HG02763 (cell line): ENCODE measurements around the gene NCK1.

Experiments used
- ATAC-seq: cut with Tn5 transposase; IDR thresholded peaks from one replicate; pipeline ENCODE4 v1.9.1; 2021; ENCODE audit warnings: mild to moderate bottlenecking, moderate library complexity; ENCODE audit not compliant: unreplicated experiment

NCK1 gene

GRCh38 chr3:136861890-136862616 is at the start of gene NCK1:
Gene NCK1 (plus strand): TSS chr3:136862208. CDS start chr3:136928002, 65,794 bp downstream.
- peak; percentile 97 for ATAC-seq

DNA sequence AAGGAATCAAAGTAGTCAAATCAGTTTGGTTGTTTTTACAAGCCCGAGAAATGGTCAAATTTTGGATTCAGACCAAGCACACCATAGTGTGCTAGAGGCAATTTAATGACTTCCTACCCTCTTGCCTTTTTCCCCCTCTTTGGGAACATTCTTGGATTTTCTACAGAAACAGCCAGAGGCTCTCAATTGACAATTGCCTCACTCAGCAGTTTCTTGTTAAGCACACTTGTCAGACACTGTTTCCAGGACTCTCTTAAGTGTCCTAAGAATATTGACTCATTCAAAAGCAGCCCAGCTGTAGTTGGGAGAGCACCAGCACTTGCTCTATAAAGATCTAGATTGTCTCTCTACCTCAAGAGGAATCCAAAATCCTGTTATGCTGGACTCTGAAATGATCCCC is 44.6 kb upstream of the NCK1 start:
- no peak for ATAC-seq

- ATAC-seq = no peak
These were observed 43.7 kb upstream of the NCK1 start for GRCh38 chr3:136818191-136818768.

DNA sequence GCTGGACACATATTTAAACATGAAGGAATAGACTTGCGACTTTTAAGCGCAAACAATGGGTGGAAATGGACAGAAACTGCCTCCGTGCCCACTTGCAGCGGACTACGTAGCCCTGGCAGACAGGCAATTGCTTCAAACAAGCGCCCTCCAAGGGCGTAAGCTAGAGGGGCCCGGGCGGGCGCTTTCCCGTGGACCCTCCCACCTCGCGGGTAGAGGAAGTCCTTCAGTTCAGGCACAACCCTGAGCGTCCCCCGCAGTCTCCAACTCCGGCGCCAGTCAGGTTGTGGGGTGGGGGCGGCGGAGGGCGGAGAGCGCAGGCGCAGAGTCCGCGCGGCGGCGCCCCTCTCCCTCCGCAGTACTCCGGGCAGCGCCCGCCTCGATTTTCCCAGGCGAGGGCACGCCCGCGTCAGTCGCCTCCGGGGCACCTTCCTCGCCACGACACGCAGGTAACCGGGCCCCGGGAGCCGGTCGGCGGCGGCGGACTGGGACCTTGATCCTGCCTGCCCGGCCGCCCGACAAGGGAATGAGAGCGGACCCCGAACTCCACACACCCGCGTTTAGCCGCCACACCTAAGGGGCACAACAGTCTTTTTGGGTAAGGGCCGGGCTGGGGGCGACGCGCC is 43.1 kb upstream of the NCK1 start, which contains the start of gene SLC35G2:
SLC35G2 (plus strand) TSS at position 358 of the 623 bp plus-strand sequence. CDS start 35,335 bp downstream, outside the sequence.
- no peak for ATAC-seq

- no peak for ATAC-seq
These were observed 42.6 kb upstream of the NCK1 start for GRCh38 chr3:136819392-136819730.

DNA sequence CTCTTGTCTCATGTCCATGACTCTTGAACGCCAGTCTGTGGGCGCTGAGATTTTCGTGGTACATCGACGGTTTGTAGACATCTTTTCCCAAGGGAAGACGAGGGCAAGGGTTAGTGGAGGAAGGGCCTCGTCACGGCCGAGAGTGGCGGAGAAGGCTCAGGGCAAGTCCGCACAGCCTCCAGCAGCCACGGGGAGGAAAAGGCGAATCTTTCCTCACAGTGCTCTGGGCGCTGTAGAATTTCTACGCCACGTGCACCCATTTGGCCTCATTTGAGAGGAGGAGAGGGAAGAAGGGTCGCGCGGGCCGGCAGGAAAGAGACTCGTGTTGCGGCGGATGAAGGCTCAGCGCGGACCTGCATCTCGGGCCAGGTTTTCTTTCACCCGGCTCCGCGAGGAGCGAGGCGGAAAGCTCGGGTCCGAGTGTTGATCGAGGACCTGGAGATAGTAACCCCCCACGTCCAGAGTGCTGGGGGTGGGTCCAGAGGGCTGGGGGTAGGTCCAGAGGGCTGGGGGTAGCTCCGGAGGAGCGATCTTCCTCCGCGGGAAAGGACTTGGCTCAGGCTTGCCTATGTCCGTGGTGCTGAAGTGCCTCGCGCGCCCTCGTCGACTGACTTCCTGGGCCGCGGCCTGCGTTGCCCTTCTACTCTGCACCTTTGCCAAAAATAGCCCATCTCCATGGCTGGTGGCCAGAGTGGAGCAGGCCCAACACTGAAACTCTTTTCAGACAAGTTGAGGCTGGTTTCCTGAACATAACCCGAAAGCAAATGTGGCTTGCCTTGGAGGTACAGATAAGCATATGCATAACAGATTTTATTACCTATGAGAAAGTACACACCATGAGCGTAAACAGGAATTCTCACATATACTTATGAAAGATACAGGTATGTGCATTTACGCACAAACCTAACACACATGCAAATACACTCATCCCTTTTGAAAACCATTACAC is 42.0 kb upstream of the NCK1 start:
- ATAC-seq = no peak

DNA sequence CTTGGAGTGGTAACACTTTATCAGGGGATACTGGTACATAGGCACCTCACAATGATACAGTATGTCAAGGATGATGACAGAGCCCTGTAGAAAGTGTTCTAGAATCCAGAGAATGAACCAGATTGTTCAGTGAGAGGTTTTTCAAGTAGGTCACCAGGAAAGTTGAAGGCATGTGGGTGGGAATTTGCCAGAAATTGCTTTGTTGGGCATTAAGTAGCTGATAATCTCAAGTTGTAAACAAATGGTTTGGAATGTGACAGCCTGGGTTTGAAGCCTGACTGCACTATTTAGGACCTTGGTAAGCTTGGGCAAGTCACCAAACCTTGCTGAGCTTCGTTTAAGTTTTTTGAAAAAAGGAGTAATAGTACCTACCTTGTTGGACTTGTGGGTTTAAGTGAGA is 30.5 kb upstream of the NCK1 start:
- ATAC-seq = no peak

- no peak for ATAC-seq
These were observed 26.8 kb upstream of the NCK1 start for GRCh38 chr3:136835089-136835812.

DNA sequence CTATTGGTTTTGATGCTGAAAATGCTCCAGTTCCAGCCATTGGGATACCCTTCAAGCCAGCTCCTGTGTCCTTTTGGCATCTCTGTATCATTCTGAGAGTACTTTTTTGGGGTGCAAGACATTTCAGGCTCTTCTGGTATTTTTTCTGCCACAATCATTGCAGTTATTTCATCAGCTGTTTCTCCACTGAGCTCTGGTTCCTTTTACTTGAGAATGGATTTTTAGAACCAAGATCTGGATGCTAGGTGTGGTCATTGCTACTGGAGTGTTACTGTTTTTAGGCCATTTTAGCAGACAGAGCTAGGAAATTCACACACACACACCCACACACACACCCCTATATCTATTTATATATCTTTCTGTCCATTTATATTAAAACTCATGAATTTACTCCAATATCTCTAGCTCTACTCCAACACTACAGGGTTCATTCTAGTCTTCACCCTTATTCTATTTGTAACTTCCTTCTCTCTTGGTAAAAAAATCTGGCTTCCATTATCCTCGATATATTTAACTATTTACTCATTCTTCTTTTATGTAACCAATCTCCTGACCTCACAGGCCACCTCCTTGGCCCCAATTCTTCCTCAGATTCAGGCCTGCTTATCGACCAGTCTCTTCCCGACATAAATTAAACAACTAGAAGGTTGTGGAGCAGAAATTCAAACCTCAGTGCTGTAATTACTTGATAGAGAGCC is 26.0 kb upstream of the NCK1 start:
- ATAC-seq = no peak

- no peak for ATAC-seq
These were observed 25.4 kb upstream of the NCK1 start for GRCh38 chr3:136836511-136837156.

DNA sequence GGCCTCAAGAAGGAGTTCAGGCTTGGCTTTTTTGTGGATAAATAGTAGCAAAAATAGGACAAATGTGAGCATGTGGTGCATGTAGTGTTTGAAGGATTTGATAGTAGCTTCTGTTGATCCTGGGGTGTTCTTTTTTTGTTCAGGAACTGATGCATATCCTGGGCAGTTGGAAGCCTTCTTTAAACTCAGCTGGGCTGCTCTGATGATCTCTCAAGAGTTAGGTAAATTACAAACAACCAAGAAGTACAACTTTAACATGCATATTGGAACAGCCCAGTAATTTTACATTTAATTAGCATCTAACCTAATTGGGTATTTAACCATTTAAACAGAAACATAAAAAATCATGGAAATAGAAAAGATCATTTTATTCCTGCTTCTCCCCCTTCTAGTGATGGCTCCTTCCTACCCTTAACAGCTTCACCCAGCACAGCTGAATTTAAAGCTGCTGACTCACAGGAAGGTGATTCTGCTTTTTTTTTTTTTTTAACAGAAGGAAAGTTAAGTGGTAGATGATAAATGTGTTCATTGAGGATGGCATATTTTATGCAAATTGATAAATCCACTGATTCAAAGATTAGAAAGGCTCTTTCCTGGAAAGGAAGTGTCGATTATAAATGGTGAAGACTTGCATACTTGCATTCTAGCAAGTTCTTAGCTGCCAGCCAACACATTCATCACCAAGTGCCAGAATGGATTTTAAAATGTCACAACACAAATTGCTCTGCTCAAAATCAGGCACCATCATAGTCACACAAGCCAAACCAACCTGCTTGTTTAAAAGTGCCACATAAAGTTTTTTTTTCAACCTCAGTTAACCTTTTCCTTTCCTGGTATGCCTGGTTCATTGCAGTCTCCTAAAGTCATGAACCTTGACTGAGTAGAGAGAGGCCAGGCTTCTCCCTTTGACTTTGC is 23.1 kb upstream of the NCK1 start:
- no peak for ATAC-seq

- ATAC-seq = no peak
These were observed 22.5 kb upstream of the NCK1 start for GRCh38 chr3:136839556-136839931.

- no peak for ATAC-seq
These were observed 21.8 kb upstream of the NCK1 start for GRCh38 chr3:136840252-136840651.

GRCh38 chr3:136842294-136842693 is 19.7 kb upstream of the NCK1 start:
- no peak for ATAC-seq

DNA sequence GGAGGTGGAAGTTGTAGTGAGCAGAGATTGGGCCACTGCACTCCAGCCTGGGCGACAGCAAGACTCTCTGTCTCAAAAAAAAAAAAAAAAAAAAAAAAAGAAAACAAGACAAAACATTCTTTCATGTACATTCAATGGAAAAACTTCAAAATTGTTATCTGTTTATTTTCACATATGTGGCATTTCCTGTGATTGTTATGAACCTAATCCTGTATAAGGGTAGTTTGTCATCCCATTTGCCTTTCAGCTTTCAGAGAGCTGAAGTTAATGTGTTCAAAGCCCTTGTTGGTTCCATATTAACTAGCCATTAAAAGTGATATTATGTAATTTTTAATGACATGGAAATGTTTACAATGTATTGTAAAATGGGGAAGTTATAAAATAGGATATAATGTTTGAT is 17.3 kb upstream of the NCK1 start:
- no peak for ATAC-seq

- no peak for ATAC-seq
These were observed 9.8 kb upstream of the NCK1 start for GRCh38 chr3:136852180-136852579.

GRCh38 chr3:136856665-136857064 is 5.3 kb upstream of the NCK1 start:
- no peak for ATAC-seq

DNA sequence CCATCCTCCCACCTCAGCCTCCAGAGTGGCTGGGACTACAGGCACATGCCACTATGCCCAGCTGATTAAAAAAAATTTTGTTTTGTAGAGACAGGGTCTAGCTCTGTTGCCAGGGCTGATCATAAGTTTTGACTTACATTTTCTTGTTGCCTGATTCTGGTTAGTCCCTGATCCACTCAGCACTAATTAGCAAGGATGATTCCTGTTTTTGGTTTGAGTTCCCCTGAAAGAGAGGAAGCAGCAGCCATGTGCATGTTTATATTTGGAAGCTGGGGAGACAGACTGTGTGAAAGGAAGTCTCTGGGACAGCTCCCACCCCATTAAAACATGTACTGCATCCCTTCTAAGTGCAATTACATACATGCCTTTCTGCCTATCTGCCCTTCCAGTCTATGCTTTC is 3.6 kb upstream of the NCK1 start:
- ATAC-seq = no peak
